ENCODE results near the gene PDE7B.

The PDE7B gene

DNA sequence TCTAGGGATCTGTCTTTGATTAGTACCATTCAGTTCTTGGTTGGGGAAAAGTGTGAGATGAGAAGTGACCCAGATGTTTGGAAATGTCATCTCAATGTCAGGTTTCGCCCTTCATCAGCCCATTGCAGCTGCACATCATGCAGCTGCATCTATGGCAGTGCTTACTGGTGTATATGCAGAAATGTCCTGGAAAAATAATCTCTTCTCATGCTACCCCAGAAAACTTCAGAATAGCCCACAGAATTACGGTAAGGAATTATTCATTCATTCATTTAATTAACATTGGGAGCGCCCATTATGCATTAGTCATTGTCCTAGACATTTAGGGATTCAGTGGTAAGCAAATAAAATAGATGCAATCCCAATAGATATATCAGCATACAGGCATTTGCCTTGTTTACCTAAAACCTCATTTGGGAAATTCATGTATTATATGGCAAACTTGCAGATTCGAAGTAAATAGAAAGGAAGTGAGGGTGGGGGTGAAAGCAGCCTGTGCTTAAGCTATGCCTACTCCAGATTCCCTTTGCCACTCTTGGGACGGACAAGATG, 89.2 kb downstream of the PDE7B start:
- TF ChIP-seq, protein P1, sequence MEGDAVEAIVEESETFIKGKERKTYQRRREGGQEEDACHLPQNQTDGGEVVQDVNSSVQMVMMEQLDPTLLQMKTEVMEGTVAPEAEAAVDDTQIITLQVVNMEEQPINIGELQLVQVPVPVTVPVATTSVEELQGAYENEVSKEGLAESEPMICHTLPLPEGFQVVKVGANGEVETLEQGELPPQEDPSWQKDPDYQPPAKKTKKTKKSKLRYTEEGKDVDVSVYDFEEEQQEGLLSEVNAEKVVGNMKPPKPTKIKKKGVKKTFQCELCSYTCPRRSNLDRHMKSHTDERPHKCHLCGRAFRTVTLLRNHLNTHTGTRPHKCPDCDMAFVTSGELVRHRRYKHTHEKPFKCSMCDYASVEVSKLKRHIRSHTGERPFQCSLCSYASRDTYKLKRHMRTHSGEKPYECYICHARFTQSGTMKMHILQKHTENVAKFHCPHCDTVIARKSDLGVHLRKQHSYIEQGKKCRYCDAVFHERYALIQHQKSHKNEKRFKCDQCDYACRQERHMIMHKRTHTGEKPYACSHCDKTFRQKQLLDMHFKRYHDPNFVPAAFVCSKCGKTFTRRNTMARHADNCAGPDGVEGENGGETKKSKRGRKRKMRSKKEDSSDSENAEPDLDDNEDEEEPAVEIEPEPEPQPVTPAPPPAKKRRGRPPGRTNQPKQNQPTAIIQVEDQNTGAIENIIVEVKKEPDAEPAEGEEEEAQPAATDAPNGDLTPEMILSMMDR (IDR thresholded peaks at IDR 0.05; ENCODE audit: low read depth, low read length): no peak
- H3K4me3 ChIP-seq (ENCODE audit: low read depth, low read length): no peak overlapping the region

DNA sequence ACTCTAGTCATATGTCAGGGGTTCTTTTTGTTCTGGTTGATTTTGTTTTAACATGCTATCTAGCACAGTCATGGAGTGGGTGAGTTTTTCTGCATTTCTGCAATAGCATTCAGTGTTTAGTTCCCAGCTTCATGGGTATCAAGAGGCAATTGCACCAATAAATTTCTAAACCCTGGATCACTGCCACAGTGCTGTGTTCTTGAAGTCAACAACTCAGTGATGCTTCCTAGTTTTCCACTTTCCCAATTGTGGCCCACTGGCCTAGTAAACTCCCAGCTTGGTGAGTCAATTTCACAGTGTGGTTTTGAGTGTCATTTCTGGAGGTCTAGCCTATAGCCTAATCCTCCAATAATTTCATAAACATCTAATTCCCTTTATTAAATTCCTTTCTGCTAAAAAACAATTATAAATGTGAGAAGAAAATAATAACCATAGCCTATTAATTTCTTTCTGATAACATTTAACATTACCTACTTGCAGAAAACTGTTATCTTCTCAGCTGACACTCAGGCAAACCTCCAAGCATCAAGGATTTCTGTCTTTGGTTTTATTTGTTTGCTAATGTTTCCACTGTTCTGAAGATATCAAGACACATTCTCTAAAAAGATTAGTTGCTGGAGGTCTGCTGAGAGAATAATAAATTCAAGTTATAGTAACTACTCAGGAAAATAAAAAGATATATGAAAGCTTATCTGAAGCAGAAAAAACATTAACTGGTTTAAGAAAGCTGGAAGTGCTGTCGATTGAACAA, 89.9 kb downstream of the PDE7B start:
- H3K4me3 ChIP-seq (ENCODE audit: low read depth, low read length): no peak overlapping the region
- TF ChIP-seq, protein P1 (IDR thresholded peaks at IDR 0.05; ENCODE audit: low read depth, low read length): no peak

DNA sequence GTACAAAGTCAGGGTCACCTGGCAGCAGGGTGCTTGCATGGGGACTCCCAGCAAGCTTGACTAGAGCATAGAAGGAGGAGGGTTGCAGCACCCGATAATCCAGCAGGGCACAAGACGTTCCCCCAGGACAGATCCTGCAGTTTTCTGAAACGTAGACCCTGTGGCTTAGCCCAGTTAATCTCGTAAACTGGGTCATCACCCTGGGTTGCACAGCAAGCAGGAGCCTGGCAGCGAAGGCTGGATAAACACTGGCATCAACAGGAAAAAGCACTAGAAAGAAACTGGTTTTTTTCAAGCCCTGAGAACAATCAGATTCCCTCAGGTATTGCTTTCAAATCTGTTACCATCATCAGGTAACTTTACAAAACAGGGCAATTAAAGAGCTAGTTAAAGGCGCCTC, 92.6 kb downstream of the PDE7B start:
- TF ChIP-seq, protein P1 (IDR thresholded peaks at IDR 0.05; ENCODE audit: low read depth, low read length): no peak

DNA sequence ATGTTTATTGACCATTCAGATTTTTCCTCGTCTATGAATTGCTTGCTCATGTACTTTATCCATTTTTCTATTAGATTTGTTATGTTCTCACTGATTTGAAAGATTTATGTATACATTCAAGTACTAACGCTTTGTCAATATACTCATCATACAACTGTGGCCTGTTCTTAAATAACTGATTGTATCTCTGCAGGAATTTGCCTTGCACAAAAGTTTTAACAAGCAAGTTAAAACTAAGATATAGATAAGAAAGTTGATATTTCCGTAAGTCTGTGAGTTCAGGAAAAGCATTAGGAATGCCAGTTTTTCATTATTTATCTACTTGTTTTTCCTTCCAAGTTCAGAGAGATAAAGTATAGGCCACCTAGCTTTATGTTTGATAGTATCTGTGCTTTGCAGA, 95.2 kb downstream of the PDE7B start:
- TF ChIP-seq, protein P1 (IDR thresholded peaks at IDR 0.05; ENCODE audit: low read depth, low read length): no peak

More for the DNA sequence above, 92.6 kb downstream of the PDE7B start:
- H3K4me3 ChIP-seq (ENCODE audit: low read depth, low read length): no peak overlapping the region

DNA sequence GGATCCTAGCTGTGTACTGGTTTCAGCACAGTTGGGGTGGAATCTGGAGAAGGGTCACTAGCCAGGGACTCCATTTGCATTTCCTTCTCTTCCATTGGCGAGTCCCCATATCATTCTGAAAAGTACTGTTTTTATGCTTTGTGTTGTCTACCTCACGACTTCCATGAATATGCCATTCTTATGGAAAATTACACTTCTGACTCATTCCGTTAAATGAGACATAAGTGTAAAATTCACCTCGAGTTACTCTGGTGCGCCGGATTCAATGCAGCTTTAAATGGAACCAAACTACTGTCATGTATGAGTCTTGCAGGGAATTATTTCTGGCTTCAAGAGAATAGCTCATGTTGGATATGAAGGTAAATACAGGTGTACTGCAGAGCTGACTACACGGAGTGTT, 99.2 kb downstream of the PDE7B start:
- TF ChIP-seq, protein P1 (IDR thresholded peaks at IDR 0.05; ENCODE audit: low read depth, low read length): no peak

More for the DNA sequence above, 95.2 kb downstream of the PDE7B start:
- H3K4me3 ChIP-seq (ENCODE audit: low read depth, low read length): no peak overlapping the region

DNA sequence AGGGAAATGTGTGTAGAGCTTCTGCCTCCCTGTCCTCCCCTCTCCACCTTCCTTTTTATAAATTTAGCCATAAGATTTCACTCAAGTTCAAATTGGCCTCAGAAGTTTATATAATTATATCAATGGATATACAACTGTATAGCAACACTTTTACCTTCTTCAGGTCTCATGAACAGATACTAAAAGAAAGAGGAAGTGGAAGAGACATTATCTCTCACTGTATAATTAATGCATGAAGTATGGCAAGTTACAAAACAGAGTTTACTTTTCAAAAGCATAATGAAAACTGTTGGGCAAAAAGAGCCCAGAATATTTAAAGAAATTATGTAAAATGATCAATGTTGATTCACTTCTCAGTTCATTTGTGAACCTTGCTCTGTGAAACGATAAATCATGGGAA, 99.7 kb downstream of the PDE7B start:
- no peak overlapping the region for H3K4me3 ChIP-seq (ENCODE audit: low read depth, low read length)
- TF ChIP-seq, protein P1 (IDR thresholded peaks at IDR 0.05; ENCODE audit: low read depth, low read length): no peak

More for the DNA sequence above, 99.2 kb downstream of the PDE7B start:
- no peak overlapping the region for H3K4me3 ChIP-seq (ENCODE audit: low read depth, low read length)

DNA sequence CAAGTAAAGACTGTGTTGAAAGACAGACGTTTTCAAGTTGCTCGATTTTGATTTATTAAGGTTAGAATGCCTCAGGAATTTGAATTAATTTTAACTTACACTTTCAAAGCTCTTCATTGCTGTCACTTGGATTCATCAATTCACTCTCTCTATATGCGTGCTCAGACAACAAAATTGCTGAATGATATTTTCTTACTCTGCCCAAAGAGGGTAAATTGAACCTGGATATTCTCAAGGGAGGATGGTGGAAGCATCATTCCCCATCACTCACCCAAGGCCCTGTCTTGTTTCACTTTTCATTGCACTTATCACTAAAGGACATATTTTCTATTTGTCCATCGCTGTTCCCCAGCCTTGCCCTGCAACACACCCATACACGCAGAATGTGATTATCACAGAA, 102.3 kb downstream of the PDE7B start:
- TF ChIP-seq, protein P1 (IDR thresholded peaks at IDR 0.05; ENCODE audit: low read depth, low read length): no peak

More for the DNA sequence above, 102.3 kb downstream of the PDE7B start:
- H3K4me3 ChIP-seq (ENCODE audit: low read depth, low read length): no peak overlapping the region
